Activated CD4-positive, alpha-beta T cell treated with anti-CD3 and anti-CD28 coated beads, Interleukin-2, amount 50 U/mL, for 1 hour (primary cell): ENCODE data around the gene KCNV2.

ENCODE experiments used
- DNase-seq: peaks from one replicate; pipeline ENCODE4 v3.0.0-alpha.2; 2020

The KCNV2 gene

DNA sequence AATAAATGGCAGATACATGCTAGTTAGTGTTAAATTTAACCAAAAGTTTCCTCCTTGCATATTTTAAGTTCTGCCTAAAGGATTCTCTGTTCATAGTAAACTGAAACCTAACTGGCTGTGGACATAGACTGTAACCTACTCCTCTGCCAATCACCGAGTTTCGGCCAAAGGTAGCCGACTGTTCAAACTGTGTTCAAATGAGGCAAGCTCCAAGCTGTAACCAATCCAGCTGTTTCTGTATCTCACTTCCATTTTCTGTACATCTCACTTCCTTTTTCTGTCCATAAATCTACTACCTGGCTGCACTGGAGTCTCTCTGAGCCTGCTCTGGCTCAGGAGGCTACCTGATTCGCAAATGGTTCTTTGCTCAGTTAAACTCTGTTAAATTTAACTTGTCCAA lies 44.1 kb downstream of the KCNV2 start:
- no peak for DNase-seq

DNA sequence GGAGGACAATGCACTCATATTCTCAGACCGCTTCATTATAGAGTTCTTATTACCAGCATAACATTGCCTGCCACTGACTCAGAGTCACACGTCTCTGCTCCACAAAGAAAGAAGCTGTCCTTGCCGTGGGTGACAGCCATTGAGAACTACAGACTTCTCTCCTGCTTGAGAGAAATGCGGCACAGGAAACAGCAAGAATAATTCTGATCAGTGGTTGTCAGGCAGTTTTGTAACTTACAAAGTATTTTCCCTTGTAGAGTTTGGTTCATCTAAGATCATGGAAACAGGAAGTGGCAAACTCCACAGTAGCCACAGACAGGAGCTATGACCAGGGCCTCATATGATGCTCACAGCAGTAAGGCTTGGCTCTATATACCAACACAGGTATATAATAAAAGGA lies 47.0 kb downstream of the KCNV2 start:
- DNase-seq: no peak

- DNase-seq: no peak
These were observed 48.1 kb downstream of the KCNV2 start for GRCh38 chr9:2765250-2765880.

GRCh38 chr9:2767800-2768677 lies 50.7 kb downstream of the KCNV2 start:
- DNase-seq: no peak

DNA sequence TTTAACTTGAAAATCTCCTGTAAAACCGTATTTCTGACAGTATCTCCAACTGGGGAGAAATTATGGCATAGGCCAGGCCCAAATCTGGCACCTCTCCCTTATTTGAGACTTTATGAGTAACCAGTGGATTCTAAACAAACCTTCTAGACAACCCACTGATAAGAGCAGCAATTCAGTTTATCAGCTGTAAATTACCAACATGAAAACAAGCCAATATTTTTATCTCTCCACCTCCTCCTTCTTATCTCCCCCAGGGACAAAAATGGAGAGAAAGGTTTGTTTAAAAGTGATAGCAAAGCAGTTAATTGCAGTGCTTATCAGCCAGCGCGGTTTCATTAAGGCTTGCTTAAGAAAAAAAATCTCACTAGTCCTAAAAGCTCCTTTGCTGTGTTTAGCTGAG lies 53.8 kb downstream of the KCNV2 start:
- no peak for DNase-seq

GRCh38 chr9:2771661-2772060 lies 54.4 kb downstream of the KCNV2 start:
- no peak for DNase-seq

- no peak for DNase-seq
These were observed 60.1 kb downstream of the KCNV2 start for GRCh38 chr9:2777454-2777853.

DNA sequence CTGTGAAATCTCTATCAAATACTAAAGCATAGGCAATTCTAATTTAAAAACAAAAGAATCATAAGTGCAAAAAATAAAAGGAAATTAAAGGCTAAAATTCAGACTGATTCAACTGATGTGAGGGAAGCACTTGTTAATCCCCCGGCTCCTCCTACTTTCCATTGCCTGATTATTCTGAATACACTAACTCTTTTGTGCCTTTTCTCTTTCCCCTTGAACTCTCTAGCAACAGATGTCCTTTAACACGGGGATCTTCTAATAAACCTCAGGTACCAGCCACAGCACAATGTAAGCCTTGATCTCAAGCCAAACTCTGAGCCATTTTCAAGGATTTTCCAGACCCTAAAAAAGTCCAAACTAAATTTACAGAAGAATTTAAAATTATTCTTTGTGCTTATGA lies 61.5 kb downstream of the KCNV2 start:
- no peak for DNase-seq
